Measurements from ENCODE around the gene BSPRY. TPM values are rescaled to one million over a fixed set of nuclear protein-coding genes. Genes with fewer than 3 reads are reported as not detected.
"Not testable (repeated sequence)": the region's sequence is repeated elsewhere in the genome, so short reads cannot be mapped to it uniquely, and the experiment has no call there.

Gene BSPRY
- total and polyA plus RNA-seq, 2 experiments from 2014 or later: 0.93 to 1.2 TPM

DNA sequence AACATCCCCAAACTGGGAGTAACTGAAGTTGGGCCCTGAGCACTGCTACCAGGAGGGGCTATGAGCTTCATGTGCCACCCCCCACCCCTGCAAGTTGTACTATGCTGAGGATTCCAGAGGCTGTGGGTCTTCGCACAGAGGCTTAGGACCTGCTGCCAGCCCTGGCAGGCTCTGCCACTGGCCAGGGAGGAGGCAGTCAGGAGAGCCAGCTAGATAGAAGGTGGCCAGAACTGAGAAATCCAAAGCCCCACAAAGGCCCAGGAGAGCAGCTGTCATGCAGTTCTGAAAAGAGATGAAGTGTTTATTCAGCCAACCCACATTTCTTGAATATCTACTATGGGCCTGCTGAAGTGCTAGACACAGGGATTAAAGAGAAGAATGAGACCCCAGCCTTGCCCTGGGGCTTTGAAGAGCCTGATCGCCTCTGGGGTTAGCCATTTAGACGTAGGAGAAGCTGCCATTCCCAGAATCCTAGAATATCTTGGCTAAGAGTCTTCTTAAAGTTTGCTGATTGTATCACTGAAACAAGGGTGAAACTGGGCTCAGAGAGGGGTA is 50.4 kb downstream of the BSPRY start:
- no peak for TF ChIP-seq CTCF (IDR thresholded peaks at IDR 0.05; ENCODE audit: low read depth, low read length)
- no peak for DNase-seq (ENCODE audit: low read depth in 1 of 2, low spot score in 1 of 2)
- no peak overlapping the region for H3K4me3 ChIP-seq
- H3K27ac ChIP-seq: no peak overlapping the region
- no peaks in the 10 kb centered on the region for H3K27me3 ChIP-seq
- peaks cover 3% of the 10 kb centered on the region for H3K4me1 ChIP-seq (ENCODE audit: low read depth)
- no peaks in the 10 kb centered on the region for H3K36me3 ChIP-seq
- no peaks in the 10 kb centered on the region for H3K9me3 ChIP-seq (ENCODE audit: low read depth)

GRCh38 chr9:113401027-113401792 is 51.9 kb downstream of the BSPRY start, which contains the start of gene ALAD:
Gene ALAD (minus strand): TSS chr9:113401284. CDS start chr9:113393559, 7,725 bp downstream.
- H3K27ac ChIP-seq: peak within 1 kb of the TSS; percentile 64
- TF ChIP-seq CTCF (IDR thresholded peaks at IDR 0.05; ENCODE audit: low read depth, low read length): peak; percentile 93
- peak; percentile 99 to 100 for DNase-seq (ENCODE audit: low read depth in 1 of 2, low spot score in 1 of 2)
- H3K36me3 ChIP-seq: no peaks in the 10 kb centered on the region
- H3K4me1 ChIP-seq (ENCODE audit: low read depth): peaks cover 3% of the 10 kb centered on the region
- H3K9me3 ChIP-seq (ENCODE audit: low read depth): no peaks in the 10 kb centered on the region
- H3K27me3 ChIP-seq: no peaks in the 10 kb centered on the region
- peak within 1 kb of the TSS; percentile 80 for H3K4me3 ChIP-seq

DNA sequence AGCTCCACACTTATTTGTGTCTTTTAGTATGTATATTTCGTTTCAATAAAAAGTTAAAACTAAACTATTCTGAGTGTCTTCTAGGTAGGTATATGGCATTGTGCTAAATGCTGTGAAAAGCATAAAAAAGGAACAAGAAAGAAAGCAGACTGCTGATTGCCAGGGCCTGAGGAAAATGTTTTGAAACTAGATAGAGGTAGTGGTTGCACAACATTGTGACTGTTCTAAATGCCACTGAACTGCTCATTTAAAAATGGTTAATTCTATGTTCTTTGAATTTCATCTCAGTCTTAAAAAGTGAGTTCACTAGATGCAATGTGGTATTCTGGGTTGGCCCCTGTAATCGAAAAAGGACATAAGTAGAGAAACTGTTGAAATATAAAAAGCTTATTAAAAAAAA is 54.3 kb downstream of the BSPRY start:
- Histone ChIP-seq H3K27ac (no peak overlapping the region), H3K4me1 (ENCODE audit: low read depth) (peaks cover 3% of the 10 kb centered on the region), H3K36me3 (peaks cover 9% of the 10 kb centered on the region), H3K4me3 (no peak overlapping the region), H3K9me3 (ENCODE audit: low read depth) (no peaks in the 10 kb centered on the region), H3K27me3 (no peaks in the 10 kb centered on the region)
- TF ChIP-seq CTCF (IDR thresholded peaks at IDR 0.05; ENCODE audit: low read depth, low read length): no peak
- peak in 1 of 2 donors; percentile 51 for DNase-seq (ENCODE audit: low read depth in 1 of 2, low spot score in 1 of 2)

- not testable (repeated sequence) for DNase-seq (ENCODE audit: low read depth in 1 of 2, low spot score in 1 of 2); H3K9me3 ChIP-seq (ENCODE audit: low read depth); H3K4me3 ChIP-seq; H3K27me3 ChIP-seq; H3K4me1 ChIP-seq (ENCODE audit: low read depth)
- peaks cover 10% of the 10 kb centered on the region for H3K36me3 ChIP-seq
- peak overlapping the region; percentile 19 for H3K27ac ChIP-seq
These were observed 57.0 kb downstream of the BSPRY start for GRCh38 chr9:113406353-113406752.

GRCh38 chr9:113406873-113407511 is 57.7 kb downstream of the BSPRY start:
- peak; percentile 63 to 84 for DNase-seq (ENCODE audit: low read depth in 1 of 2, low spot score in 1 of 2)
- not testable (repeated sequence) for H3K4me3 ChIP-seq; H3K4me1 ChIP-seq (ENCODE audit: low read depth); H3K9me3 ChIP-seq (ENCODE audit: low read depth); H3K27me3 ChIP-seq
- Histone ChIP-seq H3K27ac (peak overlapping the region; percentile 19), H3K36me3 (peaks cover 10% of the 10 kb centered on the region)
- TF ChIP-seq CTCF (IDR thresholded peaks at IDR 0.05; ENCODE audit: low read depth, low read length): peak; percentile 75

DNA sequence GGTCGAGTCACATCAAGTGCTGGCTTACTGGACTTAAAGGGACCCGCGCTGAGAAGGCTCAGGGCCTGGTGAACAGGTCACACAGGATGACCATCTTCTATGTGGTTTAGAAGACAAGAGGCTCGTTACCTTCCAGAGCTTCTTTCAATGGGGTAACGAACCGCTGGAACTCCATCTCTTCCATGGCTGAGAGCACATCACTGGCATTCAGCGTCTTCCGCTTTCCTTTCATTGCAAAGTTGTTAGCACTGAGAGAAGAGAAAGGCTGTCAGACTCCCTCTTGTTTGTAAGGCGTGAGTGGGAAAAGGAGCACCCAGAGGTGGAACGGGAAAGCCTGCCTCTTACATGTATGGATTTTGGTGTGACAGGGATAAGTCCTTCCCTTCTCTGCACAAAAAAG is 60.1 kb downstream of the BSPRY start:
- no peak for TF ChIP-seq CTCF (IDR thresholded peaks at IDR 0.05; ENCODE audit: low read depth, low read length)
- peak overlapping the region; percentile 62 for H3K4me3 ChIP-seq
- peak overlapping the region; percentile 97 for H3K27ac ChIP-seq
- no peaks in the 10 kb centered on the region for H3K27me3 ChIP-seq
- no peaks in the 10 kb centered on the region for H3K9me3 ChIP-seq (ENCODE audit: low read depth)
- DNase-seq (ENCODE audit: low read depth in 1 of 2, low spot score in 1 of 2): no peak
- peaks cover 10% of the 10 kb centered on the region for H3K36me3 ChIP-seq
- peaks cover 4% of the 10 kb centered on the region for H3K4me1 ChIP-seq (ENCODE audit: low read depth)

All from cardiac muscle cell (in vitro differentiated cells and primary cell).